Endodermal cell (in vitro differentiated cells): ENCODE results near the gene ZNF577. TPM values are rescaled to one million over a fixed set of nuclear protein-coding genes. Genes with fewer than 3 reads are reported as not detected.

ENCODE experiments used
- DNase-seq: peaks from one replicate; pipeline ENCODE4 v3.0.0-alpha.2; 2017
- H3K27ac ChIP-seq: 2 replicates; pipeline ENCODE4 v1.5.1; 2013; ENCODE audit warnings: mild to moderate bottlenecking, low read depth, low read length, moderate library complexity
- H3K27me3 ChIP-seq: 2 replicates; pipeline ENCODE4 v1.6.1; 2013; ENCODE audit warnings: mild to moderate bottlenecking, low read length, moderate library complexity; ENCODE audit not compliant: insufficient read depth, control insufficient read depth, poor library complexity, severe bottlenecking
- H3K36me3 ChIP-seq: 2 replicates; pipeline ENCODE4 v1.7.0; 2013; ENCODE audit warnings: mild to moderate bottlenecking, low read length, moderate library complexity; ENCODE audit not compliant: control insufficient read depth, insufficient read depth
- H3K4me1 ChIP-seq: one replicate; pipeline ENCODE4 v1.7.0; 2013; ENCODE audit warnings: low read length; ENCODE audit not compliant: control insufficient read depth, insufficient read depth
- H3K4me3 ChIP-seq: 2 replicates; pipeline ENCODE4 v1.5.1; 2013; ENCODE audit warnings: mild to moderate bottlenecking, low read length, moderate library complexity
- H3K9ac ChIP-seq: 2 replicates; pipeline ENCODE4 v1.6.1; 2013; ENCODE audit warnings: mild to moderate bottlenecking, low read length, moderate library complexity; ENCODE audit not compliant: poor library complexity, severe bottlenecking; ENCODE audit errors: extremely low read depth
- H3K9me3 ChIP-seq: 2 replicates; pipeline ENCODE4 v1.6.1; 2013; ENCODE audit warnings: mild to moderate bottlenecking, low read length, moderate library complexity; ENCODE audit not compliant: control insufficient read depth
- H3K27ac Mint-ChIP-seq: 2 replicates; pipeline ENCODE4 v1.8.0; 2020; ENCODE audit warnings: mixed read lengths
- H3K27me3 Mint-ChIP-seq: 2 replicates; pipeline ENCODE4 v1.8.0; 2021; ENCODE audit warnings: mild to moderate bottlenecking, mixed read lengths; ENCODE audit not compliant: insufficient read depth
- H3K36me3 Mint-ChIP-seq: 2 replicates; pipeline ENCODE4 v1.8.0; 2020; ENCODE audit warnings: low read depth, mixed read lengths
- H3K4me1 Mint-ChIP-seq: 2 replicates; pipeline ENCODE4 v1.8.0; 2020; ENCODE audit warnings: mixed read lengths
- H3K4me3 Mint-ChIP-seq: 2 replicates; pipeline ENCODE4 v1.8.0; 2020; ENCODE audit warnings: mild to moderate bottlenecking, moderate library complexity, mixed read lengths
- H3K9me3 Mint-ChIP-seq: 2 replicates; pipeline ENCODE4 v1.8.0; 2020; ENCODE audit warnings: mild to moderate bottlenecking, mixed read lengths
- CTCF ChIP-seq: fragments of 200-600 bp; sonication (generic); conservative IDR thresholded peaks from 2 replicates; pipeline ENCODE4 v1.5.0; 2021; ENCODE audit warnings: antibody characterized with exemption, mild to moderate bottlenecking
- WGBS, 2 experiments: methylation state at CpG; one replicate each; pipeline versions ENCODE4 v1.1.5 to v1.1.7; 2013; ENCODE audit warnings: missing lambda C conversion rate in 2 of 2, mixed read lengths in 1 of 2; ENCODE audit not compliant: insufficient coverage in 1 of 2, insufficient read length in 1 of 2; 5-methylcytosine and 5-hydroxymethylcytosine counted together
- total RNA-seq, 2 donors: library from RNA; stranded (reverse); fragmentation: NEBNext Ultra II Directional in 1 of 2; extraction: Animal tissue kit (Norgen Biotek cat#: 25700) in 1 of 2; gene quantifications; 2 replicates in 1 of 2; 3 replicates in 1 of 2; pipeline ENCODE4 v1.2.1, GENCODE V29; 2021

ZNF577 gene
- total RNA-seq, 2 donors from 2014 or later: 25.8 to 31.1 TPM

- H3K9me3 Mint-ChIP-seq: peaks cover 82% of the 10 kb centered on the region
- 90 to 93% methylated on average over 2 of the region's 2 CpGs for WGBS, 2 experiments
These were observed 57.5 kb downstream of the ZNF577 start for GRCh38 chr19:51830274-51830673.

DNA sequence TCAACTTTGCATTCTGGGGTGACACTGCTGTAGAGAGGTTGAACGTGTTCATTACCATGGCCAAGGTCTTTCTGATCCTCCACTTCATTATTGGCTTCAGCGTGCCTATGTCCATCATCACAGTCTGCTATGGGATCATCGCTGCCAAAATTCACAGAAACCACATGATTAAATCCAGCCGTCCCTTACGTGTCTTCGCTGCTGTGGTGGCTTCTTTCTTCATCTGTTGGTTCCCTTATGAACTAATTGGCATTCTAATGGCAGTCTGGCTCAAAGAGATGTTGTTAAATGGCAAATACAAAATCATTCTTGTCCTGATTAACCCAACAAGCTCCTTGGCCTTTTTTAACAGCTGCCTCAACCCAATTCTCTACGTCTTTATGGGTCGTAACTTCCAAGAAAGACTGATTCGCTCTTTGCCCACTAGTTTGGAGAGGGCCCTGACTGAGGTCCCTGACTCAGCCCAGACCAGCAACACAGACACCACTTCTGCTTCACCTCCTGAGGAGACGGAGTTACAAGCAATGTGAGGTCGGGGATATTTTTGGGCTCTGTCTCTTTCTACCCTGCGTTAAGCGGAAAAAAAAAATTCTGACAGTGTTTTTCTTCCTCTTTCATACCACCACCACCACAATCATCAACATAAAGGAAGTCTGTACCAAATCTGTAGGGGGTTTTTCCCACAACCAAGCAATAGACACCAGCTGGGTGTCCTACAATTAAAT lies 63.3 kb downstream of the ZNF577 start:
- WGBS, 2 experiments: 89 to 92% methylated on average over 11 to 13 of the region's 13 CpGs
- Histone ChIP-seq H3K4me3 (no peak overlapping the region), H3K27me3 (no peaks in the 10 kb centered on the region), H3K9me3 (peaks cover 43% of the 10 kb centered on the region), H3K9ac (no peak overlapping the region), H3K36me3 (no peaks in the 10 kb centered on the region), H3K4me1 (no peaks in the 10 kb centered on the region), H3K27ac (no peak overlapping the region)
- H3K27me3 Mint-ChIP-seq: peaks cover 2% of the 10 kb centered on the region
- no peak for TF ChIP-seq CTCF
- H3K4me1 Mint-ChIP-seq: no peaks in the 10 kb centered on the region
- H3K36me3 Mint-ChIP-seq: peaks cover 3% of the 10 kb centered on the region
- no peak overlapping the region for H3K4me3 Mint-ChIP-seq
- H3K9me3 Mint-ChIP-seq: peaks cover 70% of the 10 kb centered on the region
- DNase-seq: no peak
- no peak overlapping the region for H3K27ac Mint-ChIP-seq

More at GRCh38 chr19:51830274-51830673, 57.5 kb downstream of the ZNF577 start:
- no peaks in the 10 kb centered on the region for H3K36me3 ChIP-seq
- Mint-ChIP-seq H3K36me3 (peaks cover 4% of the 10 kb centered on the region), H3K4me1 (no peaks in the 10 kb centered on the region), H3K27me3 (no peaks in the 10 kb centered on the region), H3K4me3 (no peak overlapping the region), H3K27ac (no peak overlapping the region)
- DNase-seq: no peak
- peaks cover 65% of the 10 kb centered on the region for H3K9me3 ChIP-seq
- no peak overlapping the region for H3K4me3 ChIP-seq
- no peaks in the 10 kb centered on the region for H3K4me1 ChIP-seq
- no peak overlapping the region for H3K9ac ChIP-seq
- no peak overlapping the region for H3K27ac ChIP-seq
- no peaks in the 10 kb centered on the region for H3K27me3 ChIP-seq
- no peak for TF ChIP-seq CTCF

GRCh38 chr19:51822946-51823345 lies 64.8 kb downstream of the ZNF577 start:
- Mint-ChIP-seq H3K27me3 (peaks cover 2% of the 10 kb centered on the region), H3K27ac (no peak overlapping the region), H3K36me3 (no peaks in the 10 kb centered on the region), H3K4me1 (no peaks in the 10 kb centered on the region), H3K4me3 (no peak overlapping the region), H3K9me3 (peaks cover 56% of the 10 kb centered on the region)
- H3K9me3 ChIP-seq: peaks cover 36% of the 10 kb centered on the region
- no peaks in the 10 kb centered on the region for H3K4me1 ChIP-seq
- no peak for TF ChIP-seq CTCF
- H3K27ac ChIP-seq: no peak overlapping the region
- WGBS, 2 experiments: 79 to 100% methylated on average over 1 of the region's 3 CpGs
- no peaks in the 10 kb centered on the region for H3K36me3 ChIP-seq
- no peak overlapping the region for H3K4me3 ChIP-seq
- no peaks in the 10 kb centered on the region for H3K27me3 ChIP-seq
- no peak overlapping the region for H3K9ac ChIP-seq
- DNase-seq: no peak
